Stimulated activated CD8-positive, alpha-beta memory T cell treated with anti-CD3 and anti-CD28 coated beads, Interleukin-2, amount 100 ng/mL, for 1 hour (primary cell): ENCODE results near the gene DLX2.
"Not testable (repeated sequence)": the region's sequence is repeated elsewhere in the genome, so short reads cannot be mapped to it uniquely, and the experiment has no call there.

Experiments used
- DNase-seq, 2 donors: peaks; one replicate each; pipeline ENCODE4 v3.0.0-alpha.2; 2020; ENCODE audit warnings: low read depth in 2 of 2

Gene DLX2

GRCh38 chr2:172083628-172084394 lies 18.9 kb downstream of the DLX2 start:
- DNase-seq: no peak

- DNase-seq: no peak
Observed at GRCh38 chr2:172082944-172083627, 19.6 kb downstream of the DLX2 start.

GRCh38 chr2:172082105-172082943 lies 20.4 kb downstream of the DLX2 start:
- no peak for DNase-seq

- no peak for DNase-seq
Observed at GRCh38 chr2:172081221-172082022, 21.3 kb downstream of the DLX2 start.

GRCh38 chr2:172080641-172081220 lies 22.0 kb downstream of the DLX2 start:
- DNase-seq: no peak

GRCh38 chr2:172079838-172080640 lies 22.7 kb downstream of the DLX2 start:
- DNase-seq: no peak

GRCh38 chr2:172079416-172079815 lies 23.3 kb downstream of the DLX2 start:
- no peak for DNase-seq

GRCh38 chr2:172074254-172074653 lies 28.4 kb downstream of the DLX2 start:
- DNase-seq: no peak

- DNase-seq: no peak
Observed at GRCh38 chr2:172073518-172073917, 29.2 kb downstream of the DLX2 start.

GRCh38 chr2:172072706-172073105 lies 30.0 kb downstream of the DLX2 start:
- no peak for DNase-seq

GRCh38 chr2:172072303-172072702 lies 30.4 kb downstream of the DLX2 start:
- no peak for DNase-seq

- DNase-seq: no peak
Observed at GRCh38 chr2:172070936-172071335, 31.8 kb downstream of the DLX2 start.

GRCh38 chr2:172067905-172068304 lies 34.8 kb downstream of the DLX2 start:
- DNase-seq: not testable (repeated sequence)

GRCh38 chr2:172066394-172066886 lies 36.3 kb downstream of the DLX2 start:
- DNase-seq: no peak

- DNase-seq: no peak
Observed at GRCh38 chr2:172065111-172065510, 37.6 kb downstream of the DLX2 start.

- DNase-seq: no peak
Observed at GRCh38 chr2:172063446-172063845, 39.3 kb downstream of the DLX2 start.

- DNase-seq: no peak
Observed at GRCh38 chr2:172062402-172063004, 40.2 kb downstream of the DLX2 start.

GRCh38 chr2:172060118-172060517 lies 42.6 kb downstream of the DLX2 start:
- not testable (repeated sequence) for DNase-seq

- no peak for DNase-seq
Observed at GRCh38 chr2:172058660-172059059, 44.0 kb downstream of the DLX2 start.

- DNase-seq: no peak
Observed at GRCh38 chr2:172056293-172056692, 46.4 kb downstream of the DLX2 start.
